Prostate gland (tissue), 2 donors: Measurements from ENCODE around the gene C1R.
"Not testable (repeated sequence)": the region's sequence is repeated elsewhere in the genome, so short reads cannot be mapped to it uniquely, and the experiment has no call there.

Source experiments
- POLR2AphosphoS5 ChIP-seq: sonication (generic); formaldehyde crosslinking; IDR thresholded peaks from one replicate; pipeline ENCODE4 v1.6.1; 2017; ENCODE audit warnings: antibody characterized with exemption
- TF ChIP-seq, protein P1 (sequence below), 4 experiments: fragments of 200-600 bp in 2 of 4; fragments of 450-650 bp in 2 of 4; sonication (generic) in 2 of 4; IDR thresholded peaks; 1 replicate in 3 of 4; 2 replicates in 1 of 4; pipeline ENCODE4 v1.5.1; 2016 to 2019; ENCODE audit warnings: antibody characterized with exemption in 4 of 4, mild to moderate bottlenecking in 2 of 4, moderate library complexity in 2 of 4

DNA sequence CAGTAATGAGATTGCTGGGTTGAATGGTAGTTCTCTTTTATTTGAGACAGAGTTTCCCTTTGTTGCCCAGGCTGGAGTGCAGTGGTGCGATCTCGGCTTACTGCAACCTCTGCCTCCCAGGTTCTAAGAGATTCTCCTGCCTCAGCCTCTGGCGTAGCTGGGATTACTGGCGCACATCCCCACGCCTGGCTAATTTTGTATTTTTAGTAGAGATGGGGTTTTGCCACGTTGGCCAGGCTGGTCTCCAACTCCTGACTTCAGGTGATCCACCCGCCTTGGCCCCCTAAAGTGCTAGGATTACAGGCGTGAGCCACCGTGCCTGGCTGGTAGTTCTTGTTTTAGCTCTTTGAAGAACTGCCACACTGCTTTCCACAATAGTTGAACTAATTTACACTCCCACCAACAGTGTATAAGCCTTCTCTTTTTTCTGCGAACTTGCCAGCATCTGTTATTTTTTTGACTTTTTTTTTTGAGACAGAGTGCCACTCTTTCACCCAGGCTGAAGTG is 42.7 kb downstream of the C1R start:
- TF ChIP-seq, protein P1, sequence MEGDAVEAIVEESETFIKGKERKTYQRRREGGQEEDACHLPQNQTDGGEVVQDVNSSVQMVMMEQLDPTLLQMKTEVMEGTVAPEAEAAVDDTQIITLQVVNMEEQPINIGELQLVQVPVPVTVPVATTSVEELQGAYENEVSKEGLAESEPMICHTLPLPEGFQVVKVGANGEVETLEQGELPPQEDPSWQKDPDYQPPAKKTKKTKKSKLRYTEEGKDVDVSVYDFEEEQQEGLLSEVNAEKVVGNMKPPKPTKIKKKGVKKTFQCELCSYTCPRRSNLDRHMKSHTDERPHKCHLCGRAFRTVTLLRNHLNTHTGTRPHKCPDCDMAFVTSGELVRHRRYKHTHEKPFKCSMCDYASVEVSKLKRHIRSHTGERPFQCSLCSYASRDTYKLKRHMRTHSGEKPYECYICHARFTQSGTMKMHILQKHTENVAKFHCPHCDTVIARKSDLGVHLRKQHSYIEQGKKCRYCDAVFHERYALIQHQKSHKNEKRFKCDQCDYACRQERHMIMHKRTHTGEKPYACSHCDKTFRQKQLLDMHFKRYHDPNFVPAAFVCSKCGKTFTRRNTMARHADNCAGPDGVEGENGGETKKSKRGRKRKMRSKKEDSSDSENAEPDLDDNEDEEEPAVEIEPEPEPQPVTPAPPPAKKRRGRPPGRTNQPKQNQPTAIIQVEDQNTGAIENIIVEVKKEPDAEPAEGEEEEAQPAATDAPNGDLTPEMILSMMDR (IDR thresholded peaks at IDR 0.05) = not testable (repeated sequence)
- not testable (repeated sequence) for TF ChIP-seq POLR2AphosphoS5
